NCI-H128 (cell line): Measurements from ENCODE around the gene SLAIN1.

Experiments used
- DNase-seq: peaks from one replicate; lab custom pipeline; 2025; ENCODE audit not compliant: unreplicated experiment; lab: John Stamatoyannopoulos, UW

Gene SLAIN1

GRCh38 chr13:77714119-77714755 is 16.8 kb downstream of the SLAIN1 start:
- no peak for DNase-seq

GRCh38 chr13:77715233-77715891 is 17.9 kb downstream of the SLAIN1 start:
- DNase-seq = no peak

GRCh38 chr13:77716692-77717091 is 19.2 kb downstream of the SLAIN1 start:
- no peak for DNase-seq

- no peak for DNase-seq
Observed at GRCh38 chr13:77717508-77717907, 20.0 kb downstream of the SLAIN1 start.

DNA sequence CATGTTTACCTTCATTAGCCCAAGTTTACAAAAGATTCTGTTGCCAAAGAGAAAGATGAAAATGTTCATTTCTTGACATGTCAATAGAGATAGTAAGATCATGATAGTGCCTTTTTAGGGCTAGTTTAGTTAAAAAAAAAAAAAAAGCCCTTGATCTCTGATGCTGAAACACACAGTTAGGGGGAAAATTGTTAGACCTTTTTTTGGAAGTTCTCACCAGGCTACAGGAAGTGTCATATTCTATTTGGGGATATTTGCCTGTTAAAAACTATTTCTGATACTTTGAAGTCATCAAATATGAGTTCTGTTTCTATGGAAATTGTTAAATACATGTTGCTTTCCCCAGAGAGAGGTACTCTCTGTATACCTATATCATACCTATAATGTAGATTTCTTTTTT is 21.6 kb downstream of the SLAIN1 start:
- DNase-seq = no peak

DNA sequence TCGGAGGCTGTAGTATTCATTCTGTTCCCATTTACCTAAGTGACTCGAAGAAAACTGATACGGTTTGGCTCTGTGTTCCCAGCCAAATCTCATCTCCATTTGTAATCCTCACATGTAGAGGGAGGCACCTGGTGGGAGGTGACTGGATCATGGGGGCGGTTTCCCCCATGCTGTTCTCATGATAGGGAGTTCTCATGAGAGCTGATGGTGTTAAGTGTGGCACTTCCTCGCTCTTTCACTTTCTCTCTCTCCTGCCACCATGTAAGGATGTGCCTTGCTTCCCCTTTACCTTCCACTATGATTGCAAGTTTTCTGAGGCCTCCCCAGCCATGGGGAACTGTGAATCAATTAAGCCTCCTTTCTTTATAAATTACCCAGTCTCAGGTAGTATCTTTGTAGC is 23.5 kb downstream of the SLAIN1 start:
- no peak for DNase-seq

DNA sequence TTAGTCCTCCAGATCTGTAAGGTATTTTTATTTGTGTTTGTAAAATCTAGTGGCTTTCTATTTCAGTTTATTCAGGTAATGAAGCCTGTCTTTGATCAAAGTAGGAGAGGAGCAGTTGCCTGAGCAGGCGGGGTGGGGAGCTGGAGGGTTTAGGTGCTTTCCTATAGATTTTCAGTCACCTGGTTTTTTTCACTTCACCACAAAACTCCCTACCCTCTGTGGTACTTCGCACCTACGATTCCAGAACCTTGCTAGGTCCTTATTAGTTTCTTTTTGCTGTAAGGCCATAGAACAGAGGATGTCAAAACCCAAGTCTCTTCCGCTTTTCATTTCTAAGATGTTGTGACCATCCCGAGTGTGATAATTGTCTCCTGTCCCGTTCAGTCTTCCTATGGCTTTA is 26.6 kb downstream of the SLAIN1 start:
- no peak for DNase-seq

GRCh38 chr13:77725071-77725470 is 27.6 kb downstream of the SLAIN1 start:
- DNase-seq = no peak

DNA sequence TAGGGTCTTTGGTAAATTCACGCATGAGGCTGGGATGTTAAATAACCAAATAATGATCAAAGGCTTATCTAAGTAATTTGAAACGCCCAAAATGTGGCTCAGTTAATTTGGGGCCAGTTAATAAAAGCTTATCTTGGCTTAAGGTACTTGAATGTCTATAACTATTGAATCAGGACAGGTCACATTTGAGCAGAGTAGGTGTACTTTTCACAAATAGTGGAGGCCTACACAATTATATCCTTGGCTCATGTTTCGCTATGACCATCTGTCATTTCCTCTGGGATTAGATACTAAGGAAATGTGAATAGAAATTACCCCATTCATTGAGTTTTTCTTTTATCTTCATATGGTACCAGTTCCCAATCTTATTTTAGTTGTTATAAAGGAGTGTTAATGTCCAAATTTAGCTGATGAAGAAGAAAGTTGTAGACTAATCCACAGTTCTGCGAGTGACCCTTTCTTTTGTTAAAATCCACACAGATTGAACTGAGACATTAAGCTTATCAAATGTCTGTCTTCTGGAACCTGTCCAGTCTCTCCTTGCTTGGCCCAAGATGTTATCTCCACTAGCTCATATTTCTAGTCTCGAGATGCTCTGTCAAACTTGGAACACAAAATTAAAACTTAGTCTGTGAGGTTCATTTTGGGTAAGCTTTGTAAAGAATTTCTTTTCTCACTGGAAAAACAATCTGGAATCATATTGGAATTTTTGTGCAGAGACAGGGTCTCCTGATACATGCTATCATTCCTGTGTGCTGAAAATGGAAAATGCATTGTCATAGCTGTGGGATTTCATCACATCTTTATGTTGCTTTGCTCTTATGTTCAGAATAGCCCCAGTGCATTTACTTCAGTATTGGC is 31.0 kb downstream of the SLAIN1 start:
- no peak for DNase-seq

GRCh38 chr13:77729502-77730221 is 32.2 kb downstream of the SLAIN1 start:
- DNase-seq = no peak

DNA sequence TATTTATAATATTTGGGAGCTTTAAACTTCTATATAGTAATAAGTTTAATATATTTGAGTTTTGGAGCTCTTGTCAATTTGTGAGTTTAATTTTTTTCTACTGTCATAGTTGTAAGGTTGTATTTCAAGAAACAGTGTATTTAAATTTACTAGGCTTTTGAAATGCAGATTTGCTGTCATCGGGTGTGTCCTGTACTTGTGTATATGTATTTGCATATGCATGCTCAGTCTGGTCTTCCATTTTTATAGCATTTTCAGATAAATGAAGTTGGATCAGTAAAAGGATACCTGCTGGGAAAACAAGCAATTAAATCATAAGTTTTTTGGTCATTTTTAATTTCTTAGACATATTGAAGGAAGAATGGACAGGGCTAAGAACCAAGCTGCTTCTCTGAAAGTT is 33.1 kb downstream of the SLAIN1 start:
- DNase-seq = no peak

- no peak for DNase-seq
Observed at GRCh38 chr13:77732287-77732686, 34.8 kb downstream of the SLAIN1 start.

DNA sequence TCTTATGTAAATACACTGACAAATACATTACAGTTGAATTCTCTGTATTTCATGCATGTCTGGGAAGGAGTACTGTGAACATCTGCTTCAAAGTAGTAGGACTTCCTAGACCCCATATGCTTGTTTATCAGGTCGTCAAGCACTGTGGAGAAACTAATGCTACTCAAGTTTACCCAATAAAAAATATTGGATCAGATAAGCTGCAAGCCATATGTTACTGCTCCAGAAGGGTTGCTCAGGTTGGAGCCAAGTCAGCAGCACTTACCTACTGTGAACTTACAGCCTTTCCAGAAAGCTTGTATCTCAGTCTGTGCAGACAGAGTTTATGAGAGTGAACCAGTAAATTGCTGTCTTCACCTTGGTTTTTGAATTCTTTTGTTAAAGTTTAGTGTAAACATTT is 36.2 kb downstream of the SLAIN1 start:
- DNase-seq = no peak

GRCh38 chr13:77737583-77738200 is 40.2 kb downstream of the SLAIN1 start:
- DNase-seq = no peak

DNA sequence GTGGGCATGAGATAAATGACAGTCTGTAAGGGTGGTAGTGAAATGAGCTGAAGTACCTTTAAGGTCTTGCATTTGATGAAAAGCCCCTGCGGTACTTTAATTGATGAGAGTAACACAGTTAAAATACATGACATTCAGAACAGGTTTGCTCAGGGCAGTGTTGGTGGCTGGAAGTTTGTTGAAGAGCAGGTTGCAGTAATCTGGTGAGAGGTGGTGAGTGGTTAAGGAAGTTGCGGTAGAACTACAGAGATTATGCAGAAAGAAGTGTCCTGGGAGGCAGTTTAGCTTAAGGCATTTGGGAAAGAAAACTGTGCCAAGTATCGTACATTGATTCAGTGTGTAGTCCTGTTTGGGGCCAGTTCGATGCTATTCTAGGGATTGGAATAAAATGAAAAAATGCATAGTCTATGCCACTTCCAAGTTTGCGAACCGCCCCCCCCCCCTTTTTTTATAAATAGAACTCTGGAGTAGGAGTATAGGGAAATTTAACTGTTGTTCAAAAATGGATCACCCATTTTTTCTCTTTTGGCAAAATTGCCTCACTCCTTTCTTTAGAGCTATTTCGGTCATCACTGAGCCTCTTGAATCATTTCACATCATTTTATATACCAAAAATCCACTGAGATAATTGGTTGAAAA is 42.7 kb downstream of the SLAIN1 start:
- no peak for DNase-seq

DNA sequence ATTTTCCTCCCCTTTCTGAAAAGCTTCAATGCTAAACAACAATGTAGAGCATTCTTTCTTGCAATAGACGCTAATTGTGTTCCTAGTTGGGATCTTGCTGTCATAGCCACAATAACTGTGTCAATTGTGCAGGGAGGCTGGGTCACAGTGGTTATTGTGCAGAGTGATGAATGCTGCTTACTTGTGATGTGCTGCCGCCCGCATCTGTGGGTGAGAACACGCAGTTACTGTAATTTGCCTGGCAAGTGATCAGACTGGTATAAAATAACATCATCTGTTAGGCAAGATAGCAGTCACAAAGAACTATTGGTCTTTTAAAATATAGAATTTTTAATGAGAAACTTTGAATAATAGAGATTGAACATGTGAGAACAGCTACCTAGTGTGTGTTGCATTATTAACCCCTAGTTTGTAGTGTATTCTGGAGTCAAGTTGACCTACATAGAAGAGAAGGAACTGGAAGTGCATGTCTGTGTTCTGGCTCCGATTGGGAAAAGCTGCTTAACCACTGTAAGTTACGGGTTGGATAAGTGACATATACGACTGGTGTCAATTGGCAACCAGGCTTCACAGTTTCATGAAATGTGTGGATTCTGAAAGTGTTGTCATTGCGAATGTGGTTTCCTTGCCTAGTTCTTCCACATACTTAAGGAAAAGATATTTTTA is 43.6 kb downstream of the SLAIN1 start:
- DNase-seq = no peak

GRCh38 chr13:77741597-77741972 is 44.1 kb downstream of the SLAIN1 start:
- no peak for DNase-seq

DNA sequence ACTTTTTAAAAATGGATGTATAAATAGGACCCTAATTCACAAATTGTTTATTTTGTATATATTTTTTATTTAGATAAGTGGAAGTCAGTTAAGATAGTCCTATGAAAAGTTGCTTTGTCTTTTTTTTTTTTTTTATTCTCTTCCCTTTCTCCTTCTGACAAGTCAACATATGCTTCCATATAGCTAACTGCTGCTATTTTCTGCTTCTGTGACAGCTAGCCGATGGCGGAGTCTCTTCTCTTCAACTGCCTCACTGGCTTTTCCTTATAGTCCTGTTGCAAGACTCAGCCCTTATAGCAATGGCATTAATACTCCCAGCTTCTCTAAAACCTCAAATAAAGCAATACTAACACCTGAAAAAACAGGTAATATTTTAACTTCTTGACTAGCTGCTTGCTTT is 45.3 kb downstream of the SLAIN1 start:
- DNase-seq = no peak

GRCh38 chr13:77745784-77746183 is 48.3 kb downstream of the SLAIN1 start:
- no peak for DNase-seq

GRCh38 chr13:77749344-77749880 is 51.9 kb downstream of the SLAIN1 start:
- no peak for DNase-seq
